Eye (tissue), 1 donor: Measurements from ENCODE around the gene PNKP.
A peak's percentile ranks its signal among the peaks of the same experiment; 100 is the strongest.

Source experiments
- DNase-seq: peaks from one replicate; pipeline ENCODE4 v3.0.0-alpha.2; 2015

PNKP gene

GRCh38 chr19:49874503-49875157, 7.3 kb upstream of the PNKP start:
- DNase-seq = no peak

- DNase-seq = no peak
Measured at GRCh38 chr19:49873834-49874233, 6.5 kb upstream of the PNKP start.

- no peak for DNase-seq
Measured at GRCh38 chr19:49873129-49873521, 5.7 kb upstream of the PNKP start.

GRCh38 chr19:49872245-49873128, 5.1 kb upstream of the PNKP start:
- no peak for DNase-seq

- DNase-seq = no peak
Measured at GRCh38 chr19:49871349-49871985, 4.1 kb upstream of the PNKP start.

- DNase-seq = no peak
Measured at GRCh38 chr19:49870309-49870901, 3.0 kb upstream of the PNKP start.

GRCh38 chr19:49869484-49870308, 2.3 kb upstream of the PNKP start:
- DNase-seq = peak; percentile 100

- no peak for DNase-seq
Measured at GRCh38 chr19:49869009-49869483, 1.7 kb upstream of the PNKP start.

GRCh38 chr19:49864890-49865289, 2.5 kb downstream of the PNKP start:
- no peak for DNase-seq

- DNase-seq = no peak
Measured at GRCh38 chr19:49863935-49864320, 3.4 kb downstream of the PNKP start.

GRCh38 chr19:49863254-49863934, 4.0 kb downstream of the PNKP start:
- no peak for DNase-seq

GRCh38 chr19:49862391-49863253, 4.8 kb downstream of the PNKP start:
- no peak for DNase-seq

- no peak for DNase-seq
Measured at GRCh38 chr19:49861541-49862378, 5.6 kb downstream of the PNKP start.

GRCh38 chr19:49861107-49861506, 6.3 kb downstream of the PNKP start:
- DNase-seq = peak; percentile 64

GRCh38 chr19:49860336-49861102, 6.9 kb downstream of the PNKP start:
- peak; percentile 33 for DNase-seq

GRCh38 chr19:49859682-49860335, 7.6 kb downstream of the PNKP start:
- DNase-seq = no peak

GRCh38 chr19:49858088-49858985, 9.0 kb downstream of the PNKP start:
- DNase-seq = no peak

GRCh38 chr19:49857838-49858087, 9.6 kb downstream of the PNKP start:
- DNase-seq = no peak
